GM19240 (cell line): ENCODE results near the gene PDGFA.

Source experiments
- DNase-seq: peaks from one replicate; pipeline ENCODE4 v3.0.0; 2011; ENCODE audit warnings: low spot score; ENCODE audit not compliant: insufficient read length

The PDGFA gene

DNA sequence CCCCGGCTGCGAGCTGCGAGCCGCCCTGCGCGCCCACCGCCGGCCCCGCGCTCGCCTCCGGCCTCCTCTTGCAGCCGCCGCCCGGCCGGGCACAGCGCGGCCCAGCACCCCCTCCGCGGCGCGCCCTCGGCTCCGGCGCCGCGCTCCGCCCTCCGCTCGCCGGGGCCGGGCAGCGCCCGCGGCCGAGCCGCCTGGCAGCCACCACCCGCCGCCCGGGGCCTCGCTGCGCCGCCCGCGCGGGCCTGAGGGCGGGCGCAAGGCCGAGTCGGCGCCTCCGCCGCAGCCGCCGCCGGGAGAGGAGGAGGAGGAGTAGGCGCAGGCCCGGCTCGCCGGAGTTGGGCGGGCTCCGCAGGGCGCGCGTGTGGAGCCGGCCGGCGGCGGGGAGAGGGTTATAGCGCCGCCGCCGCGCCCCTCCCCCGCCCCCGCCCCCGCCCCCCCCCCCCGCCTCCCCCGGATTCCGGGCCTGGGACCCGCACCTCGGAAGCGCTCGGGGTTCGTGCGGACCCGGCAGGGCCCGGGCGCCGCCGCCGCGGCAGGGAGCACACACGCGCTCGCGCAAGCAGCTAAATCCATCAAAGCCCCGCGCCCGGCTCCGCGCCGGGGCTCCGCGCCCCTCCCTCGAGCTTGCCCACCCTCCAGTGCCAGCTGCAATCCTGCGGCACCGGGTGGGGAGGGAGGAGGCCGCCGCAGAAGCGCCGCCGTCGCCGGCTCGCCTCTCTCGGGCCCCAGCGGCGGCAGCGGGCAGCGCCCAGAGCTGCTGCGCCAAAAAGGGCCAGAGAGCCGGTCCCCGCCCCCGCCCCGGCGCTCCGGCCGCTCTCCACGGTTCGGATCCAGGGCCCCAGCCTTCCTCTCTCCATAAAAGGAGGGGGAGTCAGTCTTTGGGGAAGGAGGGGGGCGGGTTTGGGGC is at the start of gene PDGFA:
TSS of gene PDGFA (minus strand) at position 363 of the 907 bp plus-strand sequence. CDS start 845 bp downstream, outside the sequence.
- no peak for DNase-seq

DNA sequence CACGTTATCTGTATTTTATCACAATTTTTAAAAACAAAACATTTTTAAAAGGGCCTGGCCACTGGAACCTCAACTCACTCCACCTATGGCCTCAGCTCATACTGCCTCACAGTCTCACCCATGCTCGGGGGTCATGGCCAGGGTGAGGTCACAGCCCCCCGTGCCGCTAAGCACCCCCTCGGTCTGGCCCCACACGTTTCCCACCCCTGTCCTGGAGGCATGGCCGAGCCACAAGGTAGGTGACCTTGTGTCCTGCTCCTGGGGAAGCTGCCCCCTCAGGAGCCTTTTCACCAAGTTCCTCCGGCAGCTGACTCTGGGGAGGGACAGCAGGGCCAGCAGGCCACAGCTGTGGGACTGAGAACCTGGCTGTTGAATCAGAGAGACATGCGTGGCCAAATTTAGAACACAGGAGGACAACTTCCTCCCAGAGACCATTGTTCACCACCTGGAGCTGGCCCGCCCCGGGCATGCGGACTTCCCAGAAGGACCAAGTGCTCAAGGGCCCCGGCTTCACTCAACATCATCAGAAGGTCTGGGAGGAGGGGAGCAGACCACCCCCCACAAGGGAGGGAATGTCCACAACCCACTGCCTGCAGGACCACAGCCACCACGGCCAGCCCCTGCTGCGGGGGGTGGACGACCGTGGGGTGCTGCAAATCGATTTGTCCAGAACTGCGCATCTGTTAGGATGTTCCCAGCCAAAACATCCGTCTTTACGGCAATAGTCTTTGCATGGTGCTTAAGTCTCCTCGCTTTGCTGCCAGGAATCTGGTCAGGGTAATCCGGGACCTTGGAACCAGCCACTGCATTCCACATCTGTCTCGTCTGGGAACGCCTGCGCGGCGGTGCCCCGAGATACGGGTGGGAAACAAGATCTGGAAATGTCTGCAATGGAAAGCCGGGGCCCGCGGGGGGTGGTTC is 48.6 kb upstream of the PDGFA start:
- no peak for DNase-seq

- DNase-seq: no peak
Observed at GRCh38 chr7:567305-567883, 47.7 kb upstream of the PDGFA start.

DNA sequence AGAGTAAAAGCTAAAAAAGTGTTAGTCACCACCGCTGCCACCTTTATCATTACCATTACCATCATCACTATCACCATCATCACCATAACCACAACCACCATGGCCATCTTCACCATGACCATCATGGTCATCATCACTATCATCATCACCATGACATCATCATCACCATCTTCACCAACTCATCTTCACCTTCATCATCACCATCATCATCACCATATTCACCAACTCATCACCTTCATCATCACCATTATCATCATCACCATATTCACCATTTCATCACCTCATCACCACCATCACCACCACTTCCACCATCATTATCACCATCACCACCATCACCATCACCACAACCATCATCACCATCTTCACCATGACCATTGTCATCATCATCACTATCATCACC is 46.5 kb upstream of the PDGFA start:
- DNase-seq: no peak

DNA sequence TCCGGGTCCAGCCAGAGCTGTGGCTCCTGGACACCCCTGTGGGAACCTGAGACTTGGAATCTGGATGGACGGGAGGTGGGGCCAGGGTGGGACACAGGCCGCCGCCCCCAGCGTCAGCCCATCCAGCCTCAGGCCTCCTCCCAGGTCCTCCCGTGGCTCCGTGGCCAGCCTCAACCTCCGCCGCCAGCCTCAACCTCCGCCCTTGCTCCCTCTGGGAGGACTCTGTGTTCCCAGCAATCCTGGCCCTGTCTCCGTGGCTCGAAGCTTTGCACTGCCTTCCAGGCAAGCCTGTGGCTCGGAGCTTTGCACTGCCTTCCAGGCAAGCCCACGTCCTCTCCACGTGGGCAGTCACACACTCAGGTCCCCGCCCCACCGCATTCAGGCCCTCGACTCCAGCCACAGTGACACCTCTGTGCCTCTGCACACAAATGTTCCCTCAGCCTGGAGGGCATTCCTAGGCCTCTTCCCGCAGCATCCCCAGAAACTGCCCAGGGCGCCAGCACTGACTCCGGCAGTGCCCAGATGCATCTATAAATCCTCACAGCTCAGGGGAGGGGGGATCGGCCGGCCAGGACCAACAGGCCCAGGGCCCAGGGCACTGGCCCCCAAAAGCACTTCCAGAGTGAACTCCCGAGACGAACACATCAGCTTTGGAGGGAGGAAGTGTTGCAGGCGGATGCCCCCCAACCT is 44.7 kb upstream of the PDGFA start:
- DNase-seq: no peak

DNA sequence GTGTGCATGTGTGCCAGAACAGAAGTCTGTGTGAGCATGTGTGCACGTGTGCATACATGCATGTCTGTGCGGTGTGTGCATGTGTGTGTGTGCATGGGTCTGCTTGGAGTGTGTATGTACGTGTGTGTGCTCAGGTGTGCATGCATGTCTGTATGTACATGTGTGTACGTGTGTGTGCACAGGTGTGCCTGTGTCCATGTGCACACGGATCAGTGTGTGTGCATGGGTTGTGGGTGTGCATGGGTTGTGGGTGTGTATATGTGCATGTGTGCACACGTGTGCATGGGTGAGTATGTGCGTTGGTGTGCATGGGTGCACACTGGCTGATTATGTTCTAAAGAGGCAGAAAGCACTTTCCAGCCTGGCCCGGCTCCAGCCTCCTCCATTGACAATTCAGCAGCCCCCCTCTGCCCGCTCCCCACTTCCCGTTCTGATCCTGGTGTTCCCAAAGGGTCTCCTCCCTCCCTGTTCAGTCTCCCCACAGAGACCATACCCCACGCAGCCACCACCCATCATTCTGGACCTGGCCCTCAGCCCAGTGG is 44.1 kb upstream of the PDGFA start:
- no peak for DNase-seq

GRCh38 chr7:562789-563628 is 43.4 kb upstream of the PDGFA start:
- DNase-seq: no peak

GRCh38 chr7:562374-562675 is 42.7 kb upstream of the PDGFA start:
- no peak for DNase-seq

- DNase-seq: no peak
Observed at GRCh38 chr7:561631-562373, 42.2 kb upstream of the PDGFA start.

DNA sequence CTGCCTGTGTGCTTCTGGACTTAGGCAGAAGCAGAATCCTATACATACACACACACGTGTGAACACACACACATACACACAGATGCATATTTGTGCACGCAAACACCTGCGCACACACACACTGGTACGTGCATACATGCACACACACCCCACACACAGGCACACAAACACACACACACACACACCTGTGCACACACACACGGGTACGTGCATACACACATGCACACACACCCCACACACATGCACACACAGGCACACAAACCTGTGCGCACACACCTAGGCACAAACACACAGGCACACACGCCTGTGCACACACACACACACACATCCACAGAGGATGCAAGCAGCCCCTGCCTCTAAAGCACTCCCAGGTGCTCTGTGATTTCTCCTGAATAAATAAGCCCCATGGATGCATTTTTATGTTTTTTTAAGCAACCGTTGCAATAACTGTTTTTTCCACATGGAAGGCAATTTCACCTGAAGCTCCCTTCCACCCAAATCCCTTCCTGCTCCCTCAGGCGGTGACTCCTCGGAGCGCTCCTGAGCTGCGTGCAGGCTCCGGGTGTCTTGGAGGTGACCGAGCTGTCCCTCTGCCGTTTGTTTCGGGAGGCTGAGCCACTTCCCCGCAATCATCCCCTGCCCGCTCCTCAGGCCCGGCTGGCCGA is 41.5 kb upstream of the PDGFA start:
- no peak for DNase-seq

DNA sequence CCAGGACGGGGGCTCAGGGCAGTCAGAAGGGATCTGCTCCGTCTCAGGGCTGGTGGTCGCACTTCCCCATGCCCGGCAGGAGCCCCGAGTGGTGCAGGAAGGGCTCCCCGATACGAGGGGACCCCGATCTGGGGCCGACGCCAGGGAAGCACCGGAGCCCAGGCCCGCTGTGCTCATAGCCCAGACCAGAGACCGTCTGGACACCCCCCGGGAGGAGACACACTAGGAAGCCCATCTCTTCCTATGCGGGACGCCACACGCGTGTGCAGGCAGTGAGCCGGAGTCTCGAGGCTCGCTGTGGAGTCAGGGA is 39.7 kb upstream of the PDGFA start:
- no peak for DNase-seq

DNA sequence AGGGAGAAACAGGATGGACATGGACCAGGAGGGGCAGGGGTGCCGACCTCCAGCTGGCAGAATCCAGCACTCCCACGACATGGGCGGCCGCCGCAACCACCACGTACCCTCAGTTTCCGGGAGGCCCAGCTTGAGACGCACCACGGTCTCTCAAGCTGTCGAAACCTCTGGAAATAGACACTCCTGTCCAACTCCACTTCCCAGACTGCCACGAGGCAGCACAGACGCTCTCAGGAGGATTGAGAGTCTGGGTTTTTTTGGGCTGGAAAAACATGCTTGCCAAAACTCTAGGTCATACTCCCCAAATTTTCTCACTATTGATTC is 37.9 kb upstream of the PDGFA start:
- DNase-seq: no peak

- DNase-seq: no peak
Observed at GRCh38 chr7:556837-557557, 37.4 kb upstream of the PDGFA start.

DNA sequence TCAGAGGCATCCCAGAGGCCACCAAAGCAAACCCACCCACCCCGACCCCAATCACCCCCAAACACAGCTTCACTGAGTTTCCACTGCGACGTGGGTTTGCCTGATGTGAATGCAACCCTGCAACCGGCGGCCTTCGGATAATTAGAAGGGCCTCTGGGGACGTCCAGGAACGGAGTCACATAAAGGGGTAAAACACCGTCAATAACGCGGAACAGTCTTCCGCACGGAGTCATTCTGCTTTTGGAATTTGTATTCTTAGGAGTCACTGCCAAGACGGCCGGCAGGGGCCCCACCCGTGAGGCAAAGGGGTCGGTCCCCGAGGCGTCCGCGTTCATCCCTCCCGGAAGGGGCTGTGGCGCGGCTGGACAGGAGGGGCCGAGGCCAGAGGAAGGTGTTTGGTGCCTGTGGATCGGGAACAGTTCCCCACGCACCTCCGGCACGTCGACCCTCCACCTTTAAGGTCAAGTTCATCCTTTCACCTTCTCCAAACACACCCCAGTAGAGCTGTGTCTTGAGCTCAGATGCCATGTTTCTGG is 36.7 kb upstream of the PDGFA start:
- DNase-seq: no peak

DNA sequence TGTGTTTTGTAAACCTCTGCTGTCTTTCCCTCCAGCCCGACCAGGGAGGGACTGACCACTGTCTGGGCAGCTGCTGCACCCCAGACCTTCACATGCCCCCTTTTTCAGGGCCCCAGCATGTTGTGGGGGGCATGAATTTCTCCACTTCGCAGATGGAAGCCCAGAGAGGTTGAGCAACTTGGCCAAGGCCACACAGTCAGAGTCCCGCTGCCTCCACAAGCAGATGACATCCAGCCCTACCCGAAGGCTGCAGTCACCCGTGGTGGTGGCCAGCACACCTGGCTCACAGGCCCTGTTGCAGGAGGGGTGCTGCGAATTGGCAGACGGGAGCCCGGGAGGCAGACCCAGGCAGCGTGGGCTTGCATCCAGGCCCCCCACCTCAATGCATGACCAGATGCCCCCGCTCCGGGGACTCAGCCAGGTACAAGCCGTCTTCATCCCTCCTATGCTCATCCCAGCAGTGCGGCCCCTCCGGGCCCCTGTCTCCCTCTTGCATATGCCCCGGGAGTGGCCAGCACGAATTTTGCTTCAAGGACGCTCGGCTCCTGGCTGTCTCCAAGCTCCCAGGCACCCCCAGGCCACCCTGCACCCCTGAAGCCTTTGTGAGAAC is 36.0 kb upstream of the PDGFA start:
- DNase-seq: no peak

DNA sequence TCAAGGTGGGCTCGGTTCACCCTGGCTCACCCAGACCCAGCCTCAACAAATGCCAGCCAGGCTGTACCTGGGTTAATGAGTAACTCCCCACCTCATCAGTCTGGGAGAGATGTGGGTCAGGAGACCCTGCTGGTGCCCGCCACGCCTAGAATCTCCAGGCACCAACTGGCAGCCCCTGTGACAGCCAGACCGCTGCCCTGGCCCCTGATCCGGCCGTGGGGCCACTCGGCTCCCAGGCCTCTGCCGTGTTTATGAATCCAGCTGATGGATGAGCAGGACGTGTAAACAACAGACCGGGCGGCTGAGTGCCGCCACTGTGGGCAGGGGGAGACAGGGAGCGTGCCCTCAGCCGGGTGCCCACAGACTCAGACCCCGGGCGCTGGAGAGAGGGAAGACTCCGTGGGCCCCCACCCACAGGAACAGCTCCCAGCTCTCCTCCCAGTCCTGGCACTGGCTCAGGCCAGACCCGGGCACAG is 34.0 kb upstream of the PDGFA start:
- no peak for DNase-seq

GRCh38 chr7:552868-553635 is 33.4 kb upstream of the PDGFA start:
- no peak for DNase-seq
